Kidney (tissue), 14 donors: Measurements from ENCODE around the gene HLF. TPM values are rescaled to one million over a fixed set of nuclear protein-coding genes. Genes with fewer than 3 reads are reported as not detected.

ENCODE experiments used
- DNase-seq, 5 donors: peaks; one replicate each; pipeline ENCODE4 v3.0.0-alpha.2; 2013 to 2020
- FAIRE-seq: peaks from 2 replicates; lab custom pipeline; 2012; peaks lifted over from hg19 to GRCh38; lab: Jason Lieb, UNC
- H3K27ac ChIP-seq, 2 donors: one replicate each; pipeline ENCODE4 v1.7.0; 2013; ENCODE audit warnings: low read depth in 2 of 2, low read length in 2 of 2, inconsistent platforms in 1 of 2
- H3K27me3 ChIP-seq: one replicate; pipeline ENCODE4 v1.7.1; 2013; ENCODE audit warnings: low read length, inconsistent platforms; ENCODE audit not compliant: control insufficient read depth, insufficient read depth
- H3K36me3 ChIP-seq, 3 donors: one replicate each; pipeline versions ENCODE4 v1.7.0 to v1.7.1; 2013; ENCODE audit warnings: low read length in 3 of 3, control low read depth in 1 of 3, inconsistent platforms in 1 of 3; ENCODE audit not compliant: insufficient read depth in 3 of 3, control insufficient read depth in 2 of 3
- H3K4me1 ChIP-seq, 3 donors: one replicate each; pipeline versions ENCODE4 v1.7.0 to v1.7.1; 2013; ENCODE audit warnings: low read length in 3 of 3, inconsistent platforms in 1 of 3, low read depth in 1 of 3; ENCODE audit not compliant: control insufficient read depth in 2 of 3, insufficient read depth in 2 of 3
- H3K4me3 ChIP-seq, 3 donors: one replicate each; pipeline versions ENCODE4 v1.7.0 to v1.8.1; 2013; ENCODE audit warnings: low read length in 3 of 3, control low read depth in 1 of 3, inconsistent platforms in 1 of 3
- H3K9ac ChIP-seq, 3 donors: one replicate each; pipeline versions ENCODE4 v1.7.0 to v1.7.1; 2013; ENCODE audit warnings: low read length in 3 of 3, control low read depth in 1 of 3, inconsistent platforms in 1 of 3
- H3K9me3 ChIP-seq, 3 donors: one replicate each; pipeline versions ENCODE4 v1.7.0 to v1.7.1; 2013; ENCODE audit warnings: low read length in 3 of 3, control low read depth in 1 of 3, inconsistent platforms in 1 of 3; ENCODE audit not compliant: control insufficient read depth in 2 of 3, insufficient read depth in 1 of 3
- intact Hi-C: fragments of 100-400 bp; cut with DNase I; formaldehyde crosslinking; loops from one replicate; pipeline ENCODE4 v1.11.1; 2022
- polyA plus RNA-seq: library from polyadenylated mRNA; stranded (reverse); fragments of 350-450 nt; fragmentation: Illumina TruSeq; extraction: RNeasy Lipid Tissue Mini Kit (QIAGEN cat#74804); gene quantifications from one replicate; pipeline ENCODE4 v1.2.3, GENCODE V29; 2014; ENCODE audit warnings: low read depth, low replicate concordance; ENCODE audit not compliant: insufficient read depth
- total RNA-seq: library from RNA; stranded (reverse); fragmentation: NEBNext Ultra II Directional; extraction: Animal tissue kit (Norgen Biotek cat#: 25700); gene quantifications from one replicate; pipeline ENCODE4 v1.2.1, GENCODE V29; 2021
- TF ChIP-seq, protein P1 (sequence below): IDR thresholded peaks from 3 replicates; pipeline ENCODE4 v1.5.1; 2012; ENCODE audit warnings: mild to moderate bottlenecking, moderate library complexity, borderline replicate concordance; ENCODE audit not compliant: insufficient read depth; ENCODE audit errors: extremely low read depth
- donor health status: control.
- donor health status: control.
- donor health status: control.
- donor health status: control.
- donor health status: control.
- donor health status: DM: yes; HTN: yes; CAD: no.
- donor health status: Normal renal cell carcinoma (clear cell type).

HLF gene
- total and polyA plus RNA-seq, 2 donors from 2014 or later: 9.1 to 38.4 TPM

DNA sequence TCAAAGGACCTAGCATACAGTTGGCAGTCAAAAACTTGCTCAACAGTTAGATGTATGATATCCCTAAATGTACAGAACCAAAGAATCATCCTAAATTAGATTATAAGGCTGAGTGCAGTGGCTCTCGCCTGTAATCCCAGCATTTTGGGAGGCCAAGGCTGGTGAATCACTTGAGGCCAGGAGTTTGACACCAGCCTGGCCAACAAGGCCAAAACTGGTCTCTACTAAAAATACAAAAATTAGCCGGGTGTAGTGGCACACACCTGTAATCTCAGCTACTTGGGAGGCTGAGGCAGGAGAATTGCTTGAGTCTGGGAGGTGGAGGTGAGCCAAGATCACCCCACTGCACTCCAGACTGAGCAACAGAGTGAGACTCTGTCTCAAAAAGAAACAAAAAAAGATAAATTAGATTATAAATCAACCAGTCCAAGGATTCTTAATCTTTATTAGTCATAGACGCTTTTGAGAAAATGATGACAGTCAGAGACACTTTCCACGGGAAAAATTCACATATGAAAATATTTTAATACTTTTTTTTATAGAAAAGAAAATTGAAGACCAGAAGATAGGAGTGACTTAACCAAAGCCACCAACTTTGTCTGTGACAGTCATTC is 79.2 kb downstream of the HLF start:
- Histone ChIP-seq H3K9me3 (peaks cover 0 to 4% (median 0%) of the 10 kb centered on the region in 3 donors), H3K9ac (no peak overlapping the region), H3K4me3 (no peak overlapping the region), H3K4me1 (peaks cover 0 to 1% (median 0%) of the 10 kb centered on the region in 3 donors), H3K27ac (no peak overlapping the region), H3K36me3 (no peaks in the 10 kb centered on the region), H3K27me3 (no peaks in the 10 kb centered on the region)
- TF ChIP-seq, protein P1, sequence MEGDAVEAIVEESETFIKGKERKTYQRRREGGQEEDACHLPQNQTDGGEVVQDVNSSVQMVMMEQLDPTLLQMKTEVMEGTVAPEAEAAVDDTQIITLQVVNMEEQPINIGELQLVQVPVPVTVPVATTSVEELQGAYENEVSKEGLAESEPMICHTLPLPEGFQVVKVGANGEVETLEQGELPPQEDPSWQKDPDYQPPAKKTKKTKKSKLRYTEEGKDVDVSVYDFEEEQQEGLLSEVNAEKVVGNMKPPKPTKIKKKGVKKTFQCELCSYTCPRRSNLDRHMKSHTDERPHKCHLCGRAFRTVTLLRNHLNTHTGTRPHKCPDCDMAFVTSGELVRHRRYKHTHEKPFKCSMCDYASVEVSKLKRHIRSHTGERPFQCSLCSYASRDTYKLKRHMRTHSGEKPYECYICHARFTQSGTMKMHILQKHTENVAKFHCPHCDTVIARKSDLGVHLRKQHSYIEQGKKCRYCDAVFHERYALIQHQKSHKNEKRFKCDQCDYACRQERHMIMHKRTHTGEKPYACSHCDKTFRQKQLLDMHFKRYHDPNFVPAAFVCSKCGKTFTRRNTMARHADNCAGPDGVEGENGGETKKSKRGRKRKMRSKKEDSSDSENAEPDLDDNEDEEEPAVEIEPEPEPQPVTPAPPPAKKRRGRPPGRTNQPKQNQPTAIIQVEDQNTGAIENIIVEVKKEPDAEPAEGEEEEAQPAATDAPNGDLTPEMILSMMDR: no peak
- intact Hi-C loops: no loop called here
- FAIRE-seq (no peak), DNase-seq (no peak)

DNA sequence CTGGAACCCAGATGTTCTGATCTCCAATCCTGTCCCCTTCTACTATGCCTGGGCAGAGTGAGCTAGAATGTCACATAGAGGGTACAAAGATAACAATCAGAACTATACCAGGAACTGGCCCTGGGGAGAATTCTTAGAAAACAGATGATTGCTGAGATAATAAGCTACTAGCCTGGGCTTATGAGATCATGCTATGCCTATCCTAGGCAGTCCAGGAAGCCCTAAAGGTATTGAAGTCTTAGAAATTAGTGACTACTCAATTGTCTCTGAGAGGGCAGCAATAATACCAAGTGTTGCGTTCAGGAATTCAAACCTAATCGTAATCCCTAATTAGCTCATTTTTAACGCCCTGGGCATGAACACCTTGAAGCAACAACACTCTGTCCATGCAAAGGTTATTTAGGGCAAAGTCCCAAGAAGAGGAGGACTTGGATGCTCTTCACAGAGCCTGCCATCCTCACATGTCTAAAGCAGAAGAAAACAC is 79.8 kb downstream of the HLF start:
- DNase-seq (no peak), FAIRE-seq (no peak)
- no peaks in the 10 kb centered on the region for H3K36me3 ChIP-seq
- no peak overlapping the region for H3K27ac ChIP-seq
- H3K9ac ChIP-seq: no peak overlapping the region
- TF ChIP-seq, protein P1: no peak
- H3K9me3 ChIP-seq: peaks cover 0 to 4% (median 0%) of the 10 kb centered on the region in 3 donors
- no peak overlapping the region for H3K4me3 ChIP-seq
- H3K4me1 ChIP-seq: peaks cover 0 to 6% (median 0%) of the 10 kb centered on the region in 3 donors
- no peaks in the 10 kb centered on the region for H3K27me3 ChIP-seq
- intact Hi-C loops: no loop called here

DNA sequence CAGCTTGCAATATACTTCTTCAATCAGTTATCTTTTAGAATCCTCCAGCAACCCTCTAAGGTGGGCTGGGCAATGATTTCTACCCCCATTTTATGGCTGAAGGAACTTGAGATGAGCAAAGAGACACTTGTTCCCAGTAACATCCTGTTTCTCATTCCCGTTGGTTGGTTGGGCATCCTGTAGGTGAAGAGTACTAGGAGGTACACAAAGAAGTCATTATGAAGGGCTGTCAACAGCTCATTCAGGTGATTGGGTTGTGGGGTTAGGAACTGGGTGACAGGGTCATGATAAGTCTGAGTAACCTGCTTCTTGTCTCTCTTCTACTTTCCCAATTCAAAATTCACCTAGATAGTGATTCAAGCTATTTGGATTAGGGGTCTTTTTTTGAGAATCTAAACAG is 80.4 kb downstream of the HLF start:
- TF ChIP-seq, protein P1: no peak
- H3K9me3 ChIP-seq: peaks cover 0 to 4% (median 0%) of the 10 kb centered on the region in 3 donors
- intact Hi-C loops: no loop called here
- DNase-seq (no peak), FAIRE-seq (no peak)
- H3K4me1 ChIP-seq: peaks cover 0 to 6% (median 0%) of the 10 kb centered on the region in 3 donors
- H3K36me3 ChIP-seq: no peaks in the 10 kb centered on the region
- H3K27me3 ChIP-seq: no peaks in the 10 kb centered on the region
- no peak overlapping the region for H3K4me3 ChIP-seq
- H3K27ac ChIP-seq: no peak overlapping the region
- H3K9ac ChIP-seq: no peak overlapping the region
